ENCODE measurements around the gene PRCC. TPM values are rescaled to one million over a fixed set of nuclear protein-coding genes. Genes with fewer than 3 reads are reported as not detected.

Gene PRCC
- polyA plus RNA-seq, 6 donors from 2014 or later = 31.9 to 69.4 (median 38.9) TPM

DNA sequence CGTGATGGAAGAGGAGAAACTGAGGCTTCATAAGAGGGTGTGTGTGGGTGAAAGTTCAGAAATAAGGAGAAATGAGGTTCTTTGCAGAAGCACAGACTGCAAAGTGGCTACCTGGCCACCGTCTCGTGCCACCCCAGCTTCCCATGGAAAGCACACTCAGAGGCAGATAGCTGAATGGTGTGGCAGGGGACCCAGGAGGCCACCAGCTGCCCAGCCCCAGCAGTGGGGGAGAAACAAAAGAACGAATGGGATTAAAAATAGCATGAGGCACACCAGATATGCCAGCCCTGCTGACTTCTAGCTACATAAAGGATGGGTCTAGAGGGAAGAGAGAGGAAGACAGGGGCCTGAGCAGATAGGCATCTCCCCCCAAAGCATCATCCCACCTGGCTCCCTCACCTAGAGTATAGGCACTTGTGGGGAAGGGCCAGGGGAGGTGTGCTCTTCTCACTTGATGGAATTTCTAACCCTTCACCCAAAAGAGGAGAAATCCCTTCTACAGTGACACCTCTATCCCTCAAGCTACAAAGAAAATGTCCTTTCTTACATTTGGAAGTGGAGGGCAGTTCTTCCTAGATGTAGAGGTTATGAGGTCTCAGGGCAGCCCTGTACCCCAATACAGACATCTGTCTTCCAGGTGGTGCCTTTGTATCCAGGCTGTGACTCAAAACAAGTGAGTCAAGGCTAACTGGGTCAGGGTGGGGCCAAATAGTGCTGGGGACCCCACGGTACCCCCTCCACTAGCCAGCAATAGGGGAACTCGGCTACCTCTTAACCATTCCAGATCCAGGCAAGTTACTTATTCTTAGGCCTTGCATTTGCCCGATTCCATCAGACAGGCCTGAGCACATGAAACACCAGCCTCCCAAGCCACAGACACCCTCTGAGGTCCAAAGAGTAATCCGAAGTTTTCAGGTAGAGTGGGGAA is 19.3 kb upstream of the PRCC start:
- Mint-ChIP-seq H3K36me3 (peaks cover 0 to 20% of the 10 kb centered on the region in 2 donors), H3K4me1 (peaks cover 61 to 67% (median 66%) of the 10 kb centered on the region in 3 donors), H3K27me3 (no peaks in the 10 kb centered on the region), H3K9me3 (no peaks in the 10 kb centered on the region), H3K27ac (peak overlapping the region; percentile 60 to 94 (median 80)), H3K4me3 (peak overlapping the region; percentile 80 to 95 (median 88))
- DNase-seq = no peak
- ATAC-seq (ENCODE audit: low read depth in 2 of 2) = no peak

GRCh38 chr1:156748670-156749418 is 18.5 kb upstream of the PRCC start:
- peaks cover 63 to 75% (median 68%) of the 10 kb centered on the region in 3 donors for H3K4me1 Mint-ChIP-seq
- H3K27me3 Mint-ChIP-seq = no peaks in the 10 kb centered on the region
- peak overlapping the region; percentile 80 to 95 (median 88) for H3K4me3 Mint-ChIP-seq
- no peaks in the 10 kb centered on the region for H3K9me3 Mint-ChIP-seq
- peak overlapping the region; percentile 61 to 94 (median 92) for H3K27ac Mint-ChIP-seq
- peaks cover 0 to 12% of the 10 kb centered on the region in 2 donors for H3K36me3 Mint-ChIP-seq
- ATAC-seq (ENCODE audit: low read depth in 2 of 2) (no peak), DNase-seq (no peak)

DNA sequence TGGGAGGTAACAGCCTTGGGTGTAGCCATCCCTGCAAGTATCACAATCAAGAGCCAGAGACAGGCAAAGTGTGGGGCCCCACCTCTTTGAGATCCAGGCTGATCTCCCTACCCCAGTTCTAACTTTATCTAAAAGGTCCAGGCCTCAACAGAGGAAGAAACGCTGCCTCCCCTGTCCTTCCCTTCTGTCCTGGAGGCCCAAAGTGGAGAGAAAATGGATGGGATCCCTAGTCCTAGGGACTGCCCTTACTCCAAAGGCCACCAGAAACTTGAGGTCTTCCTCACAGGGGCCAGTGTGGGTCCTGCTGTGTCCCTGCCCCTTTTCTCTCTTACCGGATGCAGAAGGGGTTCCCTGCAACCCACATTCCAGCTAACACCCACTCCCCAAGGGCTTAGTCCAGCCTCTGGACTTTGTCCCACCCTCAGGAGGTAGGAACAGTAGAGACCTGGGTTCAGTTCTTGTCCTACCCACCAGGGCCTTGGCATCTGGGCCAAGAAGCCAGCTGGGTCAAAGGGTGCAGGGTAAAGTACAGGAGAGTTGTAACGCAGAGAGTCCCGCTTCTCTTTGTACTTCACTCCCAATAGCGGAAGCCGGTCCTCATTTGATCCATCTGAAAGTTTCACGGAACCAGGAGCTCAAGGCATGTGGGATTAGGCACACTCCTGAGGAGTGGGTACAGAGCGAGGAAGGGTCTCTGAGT is 17.8 kb upstream of the PRCC start:
- peaks cover 0 to 4% of the 10 kb centered on the region in 2 donors for H3K36me3 Mint-ChIP-seq
- no peaks in the 10 kb centered on the region for H3K9me3 Mint-ChIP-seq
- H3K27me3 Mint-ChIP-seq = no peaks in the 10 kb centered on the region
- DNase-seq (no peak), ATAC-seq (ENCODE audit: low read depth in 2 of 2) (no peak)
- H3K27ac Mint-ChIP-seq = peak overlapping the region in 5 of 6 donors; percentile 61 to 98 (median 93)
- peaks cover 59 to 77% (median 68%) of the 10 kb centered on the region in 3 donors for H3K4me1 Mint-ChIP-seq
- peak overlapping the region; percentile 80 to 95 (median 89) for H3K4me3 Mint-ChIP-seq

- no peaks in the 10 kb centered on the region for H3K9me3 Mint-ChIP-seq
- peak; percentile 31 for DNase-seq
- peaks cover 63 to 76% (median 63%) of the 10 kb centered on the region in 3 donors for H3K4me1 Mint-ChIP-seq
- no peaks in the 10 kb centered on the region for H3K36me3 Mint-ChIP-seq
- H3K27me3 Mint-ChIP-seq = no peaks in the 10 kb centered on the region
- H3K27ac Mint-ChIP-seq = peak overlapping the region in 5 of 6 donors; percentile 84 to 98 (median 93)
- H3K4me3 Mint-ChIP-seq = peak overlapping the region; percentile 80 to 95 (median 89)
- ATAC-seq (ENCODE audit: low read depth in 2 of 2) = peak in 1 of 2 donors; percentile 8
Observed at GRCh38 chr1:156750191-156750672, 17.1 kb upstream of the PRCC start.

GRCh38 chr1:156750711-156751450 is 16.5 kb upstream of the PRCC start:
- Mint-ChIP-seq H3K36me3 (no peaks in the 10 kb centered on the region), H3K4me1 (peaks cover 57 to 71% (median 58%) of the 10 kb centered on the region in 3 donors)

DNA sequence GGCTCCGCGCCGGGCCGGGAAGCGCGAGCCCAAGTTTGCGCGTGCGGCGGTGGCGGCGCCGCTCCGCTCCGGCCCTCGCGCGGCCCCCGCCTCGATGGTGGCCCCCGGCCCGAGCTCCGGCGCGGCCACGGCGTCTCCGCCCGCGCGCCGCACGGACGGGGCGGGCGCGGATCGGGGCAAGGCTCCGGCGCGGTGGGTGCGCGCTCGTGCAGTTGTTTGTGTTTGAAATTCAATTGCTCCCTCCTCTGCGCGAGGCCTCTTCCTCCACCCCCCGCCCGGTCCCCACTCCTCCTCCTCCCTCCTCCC is 15.9 kb upstream of the PRCC start, which contains the start of gene HDGF:
TSS of gene HDGF (minus strand) at position 225 of the 306 bp plus-strand sequence. CDS start 246 bp downstream, outside the sequence.
- no peaks in the 10 kb centered on the region for H3K9me3 Mint-ChIP-seq
- no peak for ATAC-seq (ENCODE audit: low read depth in 2 of 2)
- H3K27me3 Mint-ChIP-seq = no peaks in the 10 kb centered on the region
- H3K4me3 Mint-ChIP-seq = peak within 1 kb of the TSS; percentile 80 to 96 (median 91)
- DNase-seq = no peak
- H3K27ac Mint-ChIP-seq = peak within 1 kb of the TSS; percentile 89 to 98 (median 94)
- H3K36me3 Mint-ChIP-seq = no peaks in the 10 kb centered on the region
- peaks cover 52 to 66% (median 53%) of the 10 kb centered on the region in 3 donors for H3K4me1 Mint-ChIP-seq

More at GRCh38 chr1:156750711-156751450, 16.5 kb upstream of the PRCC start:
- ATAC-seq (ENCODE audit: low read depth in 2 of 2) (peak; percentile 41 to 48), DNase-seq (peak; percentile 53)
- Mint-ChIP-seq H3K9me3 (no peaks in the 10 kb centered on the region), H3K27me3 (no peaks in the 10 kb centered on the region), H3K4me3 (peak overlapping the region; percentile 80 to 95 (median 89)), H3K27ac (peak overlapping the region in 5 of 6 donors; percentile 78 to 98 (median 93))

- no peaks in the 10 kb centered on the region for H3K36me3 Mint-ChIP-seq
- H3K4me1 Mint-ChIP-seq = peaks cover 47 to 62% (median 49%) of the 10 kb centered on the region in 3 donors
- DNase-seq = peak; percentile 90
- no peaks in the 10 kb centered on the region for H3K27me3 Mint-ChIP-seq
- H3K27ac Mint-ChIP-seq = peak overlapping the region; percentile 89 to 96 (median 92)
- H3K4me3 Mint-ChIP-seq = peak overlapping the region; percentile 80 to 96 (median 91)
- no peaks in the 10 kb centered on the region for H3K9me3 Mint-ChIP-seq
- ATAC-seq (ENCODE audit: low read depth in 2 of 2) = peak; percentile 83
Observed at GRCh38 chr1:156751757-156752481, 15.4 kb upstream of the PRCC start.

DNA sequence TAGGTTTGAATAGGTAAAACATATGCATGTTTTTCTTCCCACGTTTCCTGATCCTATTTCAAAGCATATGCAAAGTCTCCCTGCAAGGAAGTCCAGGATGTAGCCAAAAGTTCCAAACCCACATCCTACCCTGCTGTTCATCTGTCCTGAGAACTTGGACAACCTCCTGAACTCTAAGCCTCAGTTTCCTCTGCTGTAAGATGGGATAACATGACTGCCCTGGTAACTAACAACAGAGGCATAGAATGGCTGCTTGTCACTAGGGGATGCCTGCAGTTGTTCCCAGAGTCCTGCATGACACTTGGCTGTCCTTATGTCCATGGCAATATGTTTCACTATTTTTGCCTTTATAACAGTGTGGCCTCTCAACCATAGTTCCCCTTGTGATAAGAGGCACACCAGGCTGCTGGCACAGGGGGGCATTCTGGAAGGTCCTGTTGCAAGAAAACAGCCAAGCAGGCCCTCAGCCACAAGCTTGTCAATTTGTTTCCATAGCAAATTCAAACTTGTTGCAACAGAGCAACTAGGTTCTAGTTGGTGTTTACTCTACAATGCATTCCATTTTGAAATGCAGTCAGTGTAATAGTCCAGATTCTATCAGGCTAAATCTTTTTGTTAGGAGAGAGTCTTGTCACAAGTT is 14.4 kb upstream of the PRCC start:
- Mint-ChIP-seq H3K36me3 (no peaks in the 10 kb centered on the region), H3K4me3 (peak overlapping the region; percentile 56 to 96 (median 90)), H3K27me3 (no peaks in the 10 kb centered on the region), H3K27ac (peak overlapping the region; percentile 10 to 96 (median 76)), H3K9me3 (no peaks in the 10 kb centered on the region), H3K4me1 (peaks cover 38 to 53% (median 42%) of the 10 kb centered on the region in 3 donors)
- ATAC-seq (ENCODE audit: low read depth in 2 of 2) (no peak), DNase-seq (no peak)

DNA sequence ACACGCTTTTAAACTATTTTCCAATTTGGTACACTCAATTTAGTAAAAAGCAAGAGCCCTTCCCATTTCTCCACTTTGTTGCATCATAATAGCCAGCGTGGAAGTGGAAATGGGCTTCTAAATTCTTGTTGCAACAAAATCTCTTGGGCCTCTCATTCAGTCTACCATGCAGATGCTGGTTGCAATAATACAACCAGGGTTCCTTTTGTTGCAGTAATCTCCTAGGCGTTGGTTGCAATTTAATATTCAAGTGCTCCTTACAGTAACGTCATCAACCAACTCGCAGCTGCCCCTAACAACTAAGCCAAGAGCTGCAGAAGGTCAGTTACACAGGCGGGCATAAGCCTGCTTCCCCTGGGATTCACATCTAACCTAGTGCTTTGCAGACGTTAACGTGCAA is 13.1 kb upstream of the PRCC start:
- H3K9me3 Mint-ChIP-seq = no peaks in the 10 kb centered on the region
- H3K36me3 Mint-ChIP-seq = no peaks in the 10 kb centered on the region
- DNase-seq (no peak), ATAC-seq (ENCODE audit: low read depth in 2 of 2) (no peak)
- H3K27me3 Mint-ChIP-seq = no peaks in the 10 kb centered on the region
- peak overlapping the region in 2 of 8 donors; percentile 29 to 88 for H3K4me3 Mint-ChIP-seq
- no peak overlapping the region for H3K27ac Mint-ChIP-seq
- H3K4me1 Mint-ChIP-seq = peaks cover 25 to 46% (median 30%) of the 10 kb centered on the region in 3 donors

- H3K4me3 Mint-ChIP-seq = peak overlapping the region in 1 of 8 donors; percentile 68
Observed at GRCh38 chr1:156755527-156755950, 11.8 kb upstream of the PRCC start.

GRCh38 chr1:156756355-156756754 is 11.0 kb upstream of the PRCC start:
- no peaks in the 10 kb centered on the region for H3K36me3 Mint-ChIP-seq
- H3K9me3 Mint-ChIP-seq = no peaks in the 10 kb centered on the region
- DNase-seq (no peak), ATAC-seq (ENCODE audit: low read depth in 2 of 2) (no peak)
- H3K27me3 Mint-ChIP-seq = no peaks in the 10 kb centered on the region
- peaks cover 11 to 31% (median 16%) of the 10 kb centered on the region in 3 donors for H3K4me1 Mint-ChIP-seq
- H3K27ac Mint-ChIP-seq = no peak overlapping the region
- H3K4me3 Mint-ChIP-seq = no peak overlapping the region

More at GRCh38 chr1:156755527-156755950, 11.8 kb upstream of the PRCC start:
- DNase-seq (no peak), ATAC-seq (ENCODE audit: low read depth in 2 of 2) (no peak)
- Mint-ChIP-seq H3K9me3 (no peaks in the 10 kb centered on the region), H3K27me3 (no peaks in the 10 kb centered on the region), H3K36me3 (no peaks in the 10 kb centered on the region), H3K27ac (peak overlapping the region in 2 of 6 donors; percentile 24 to 37), H3K4me1 (peaks cover 12 to 33% (median 17%) of the 10 kb centered on the region in 3 donors)

All from naive B cell (primary cell).